ENCODE measurements around the gene MTUS2. TPM values are rescaled to one million over a fixed set of nuclear protein-coding genes. Genes with fewer than 3 reads are reported as not detected.

MTUS2 gene
- total RNA-seq, 1 donor from 2014 or later = 4.1 TPM

GRCh38 chr13:29546662-29547061 lies 726.5 kb downstream of the MTUS2 start:
- H3K36me3 Mint-ChIP-seq = peaks cover 18% of the 10 kb centered on the region

GRCh38 chr13:29547153-29547552 lies 727.0 kb downstream of the MTUS2 start:
- DNase-seq (ENCODE audit: extremely low spot score, unreplicated experiment) = no peak
- peaks cover 22% of the 10 kb centered on the region for H3K36me3 Mint-ChIP-seq
- TF ChIP-seq CTCF (conservative IDR thresholded peaks at IDR 0.05) = no peak
- H3K27ac Mint-ChIP-seq = no peak overlapping the region
- H3K27me3 Mint-ChIP-seq = no peaks in the 10 kb centered on the region
- no peaks in the 10 kb centered on the region for H3K9me3 Mint-ChIP-seq
- H3K4me3 Mint-ChIP-seq = no peak overlapping the region
- peaks cover 9% of the 10 kb centered on the region for H3K4me1 Mint-ChIP-seq (ENCODE audit: unreplicated experiment)

More at GRCh38 chr13:29546662-29547061, 726.5 kb downstream of the MTUS2 start:
- Mint-ChIP-seq H3K9me3 (no peaks in the 10 kb centered on the region), H3K27me3 (no peaks in the 10 kb centered on the region), H3K4me1 (ENCODE audit: unreplicated experiment) (peaks cover 9% of the 10 kb centered on the region), H3K27ac (no peak overlapping the region), H3K4me3 (no peak overlapping the region)
- DNase-seq (ENCODE audit: extremely low spot score, unreplicated experiment) = no peak
- no peak for TF ChIP-seq CTCF (conservative IDR thresholded peaks at IDR 0.05)

- peak overlapping the region; percentile 53 for H3K27ac Mint-ChIP-seq
- H3K27me3 Mint-ChIP-seq = no peaks in the 10 kb centered on the region
- no peak overlapping the region for H3K4me3 Mint-ChIP-seq
- TF ChIP-seq CTCF (conservative IDR thresholded peaks at IDR 0.05) = no peak
- no peaks in the 10 kb centered on the region for H3K9me3 Mint-ChIP-seq
- H3K36me3 Mint-ChIP-seq = peaks cover 33% of the 10 kb centered on the region
- H3K4me1 Mint-ChIP-seq (ENCODE audit: unreplicated experiment) = peaks cover 9% of the 10 kb centered on the region
- DNase-seq (ENCODE audit: extremely low spot score, unreplicated experiment) = no peak
These were observed 728.6 kb downstream of the MTUS2 start for GRCh38 chr13:29548722-29549121.

- TF ChIP-seq CTCF (conservative IDR thresholded peaks at IDR 0.05) = no peak
These were observed 730.4 kb downstream of the MTUS2 start for GRCh38 chr13:29550430-29550988.

GRCh38 chr13:29551214-29551613 lies 731.1 kb downstream of the MTUS2 start:
- no peak for DNase-seq (ENCODE audit: extremely low spot score, unreplicated experiment)
- no peak overlapping the region for H3K27ac Mint-ChIP-seq
- no peaks in the 10 kb centered on the region for H3K27me3 Mint-ChIP-seq
- no peaks in the 10 kb centered on the region for H3K9me3 Mint-ChIP-seq
- no peak for TF ChIP-seq CTCF (conservative IDR thresholded peaks at IDR 0.05)
- peaks cover 41% of the 10 kb centered on the region for H3K36me3 Mint-ChIP-seq
- no peak overlapping the region for H3K4me3 Mint-ChIP-seq
- peaks cover 9% of the 10 kb centered on the region for H3K4me1 Mint-ChIP-seq (ENCODE audit: unreplicated experiment)

More at GRCh38 chr13:29550430-29550988, 730.4 kb downstream of the MTUS2 start:
- DNase-seq (ENCODE audit: extremely low spot score, unreplicated experiment) = no peak
- Mint-ChIP-seq H3K36me3 (peaks cover 41% of the 10 kb centered on the region), H3K4me1 (ENCODE audit: unreplicated experiment) (peaks cover 9% of the 10 kb centered on the region), H3K4me3 (no peak overlapping the region), H3K9me3 (no peaks in the 10 kb centered on the region), H3K27ac (no peak overlapping the region), H3K27me3 (no peaks in the 10 kb centered on the region)

Other genes with a start within 250 kb of the MTUS2 start
- 59.4 and 65.0 TPM in 2 replicates for gene POMP, start 161.2 kb upstream of the MTUS2 start, total RNA-seq (ENCODE audit: low replicate concordance)
- 2.8 and 5.5 TPM in 2 replicates for gene SLC46A3, start 101.4 kb upstream of the MTUS2 start, total RNA-seq (ENCODE audit: low replicate concordance)